HG03354 (cell line): ENCODE results near the gene SMPD3.

Experiments
- ATAC-seq: cut with Tn5 transposase; IDR thresholded peaks from one replicate; pipeline ENCODE4 v1.9.1; 2021; ENCODE audit warnings: mild to moderate bottlenecking; ENCODE audit not compliant: unreplicated experiment, poor library complexity, severe bottlenecking

Gene SMPD3

DNA sequence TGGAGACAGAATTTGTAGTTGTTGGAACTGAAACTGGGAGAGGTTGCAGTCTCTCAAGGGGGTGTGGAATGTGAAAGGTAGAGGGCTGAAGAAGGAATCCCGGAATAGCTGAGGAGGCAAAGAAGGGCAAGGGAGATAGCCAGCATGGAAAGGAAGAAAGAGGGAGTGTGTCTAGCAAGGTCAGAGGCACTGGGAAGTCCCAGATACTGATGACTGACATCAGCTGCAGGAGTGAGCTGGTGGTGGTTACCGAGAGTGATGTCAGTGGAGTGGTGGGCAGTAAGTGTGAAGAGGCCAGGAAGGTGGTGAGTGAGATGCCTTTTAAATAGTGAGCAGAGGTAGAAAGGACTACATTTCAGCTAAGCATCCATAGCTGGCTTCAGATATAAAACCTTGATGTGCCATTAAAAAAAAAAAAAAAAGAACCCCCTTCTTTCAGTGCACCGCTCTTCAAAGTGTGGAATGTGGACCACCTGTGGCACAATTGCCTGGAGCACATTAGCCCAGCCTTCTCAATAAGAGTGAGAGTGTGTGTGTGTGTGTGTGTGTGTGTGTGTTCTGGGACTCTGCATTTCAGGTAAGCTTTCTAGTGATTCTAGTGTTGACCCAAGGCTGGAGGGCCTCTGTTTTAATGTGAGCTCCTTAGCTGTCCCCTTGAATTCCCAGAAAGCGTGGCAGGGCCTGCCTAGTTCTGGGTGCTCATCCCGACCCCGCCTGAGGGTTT, 129.0 kb downstream of the SMPD3 start:
- ATAC-seq, result no peak

DNA sequence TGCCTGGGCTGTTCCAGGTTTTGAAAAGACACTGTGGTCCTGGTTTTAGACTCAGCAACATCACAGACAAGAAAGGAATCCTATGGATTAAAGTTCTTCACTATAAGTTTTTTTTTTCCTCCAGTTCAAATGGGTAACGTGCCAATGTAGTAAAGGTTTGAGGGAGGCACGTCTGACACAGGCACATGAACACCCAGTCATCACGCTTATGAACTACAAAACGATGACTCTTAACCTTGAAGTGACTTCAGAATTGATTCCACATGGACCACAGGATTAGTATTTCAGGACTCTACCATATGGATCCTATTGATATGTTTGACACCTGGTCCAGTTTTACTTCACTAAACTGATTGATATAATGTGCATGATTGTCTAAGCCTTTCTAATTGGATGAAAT, 135.2 kb downstream of the SMPD3 start:
- ATAC-seq, result no peak

DNA sequence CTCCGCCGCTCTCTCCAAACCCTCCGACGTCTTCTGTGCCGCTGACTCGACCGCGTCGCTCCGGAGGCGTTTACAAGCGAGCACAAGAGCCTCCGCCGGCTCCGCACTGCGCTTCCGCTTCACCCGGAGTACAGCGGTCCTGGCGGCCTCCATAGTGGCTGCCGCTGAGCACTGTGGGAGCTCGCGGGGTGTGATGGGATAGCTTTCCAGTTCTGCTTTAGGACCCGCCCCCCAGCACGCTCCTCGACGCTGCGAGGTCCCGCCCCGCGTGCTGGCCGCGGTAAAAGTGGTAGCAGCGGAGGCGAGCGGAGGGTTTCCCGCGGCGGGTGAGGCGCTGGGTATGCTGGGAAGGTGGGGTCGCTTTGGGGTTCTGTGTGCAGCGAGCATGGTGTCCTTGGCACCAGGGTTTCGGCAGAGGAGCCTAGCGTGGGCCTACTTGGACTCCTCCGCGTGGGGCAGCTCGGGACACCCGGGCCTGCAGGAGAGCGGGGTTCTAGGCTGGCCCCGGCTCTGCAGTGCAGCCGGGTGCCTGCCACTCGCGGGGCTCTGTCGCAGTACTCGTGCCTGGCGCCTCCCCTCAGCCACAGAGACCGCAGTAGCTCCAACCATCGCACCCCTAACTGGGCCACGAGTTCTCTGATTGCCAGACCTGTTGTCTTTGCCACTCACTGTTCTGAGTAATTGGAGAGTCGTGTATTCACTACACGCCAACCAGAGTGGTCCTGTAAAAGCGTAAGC, 137.4 kb downstream of the SMPD3 start, which contains the start of the genes PRMT7 and SLC7A6OS:
Gene PRMT7, plus strand, starts transcription at position 246 of the 738 bp plus-strand sequence. CDS start 4,961 bp downstream, outside the sequence.
Gene SLC7A6OS, minus strand, starts transcription at position 173 of the 738 bp plus-strand sequence. Its CDS starts 20 bp downstream, at position 153.
- peak; percentile 98 for ATAC-seq

DNA sequence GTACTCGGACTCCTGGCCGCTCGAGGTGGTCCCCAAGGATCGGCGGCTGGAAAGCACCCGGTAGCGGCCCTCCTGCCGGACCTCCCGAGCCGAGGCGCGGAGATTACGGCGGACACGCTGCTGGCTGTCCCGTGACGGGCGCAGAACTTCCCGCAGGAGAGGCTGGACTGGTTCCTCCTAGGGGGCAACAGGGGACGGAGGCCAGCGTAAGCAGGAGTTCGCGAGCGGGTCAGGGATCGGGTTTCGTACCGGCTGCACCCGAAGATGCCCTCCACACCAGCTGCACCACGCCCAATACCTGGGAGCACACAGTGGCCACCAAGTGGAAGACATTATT, 137.9 kb downstream of the SMPD3 start:
- no peak for ATAC-seq

DNA sequence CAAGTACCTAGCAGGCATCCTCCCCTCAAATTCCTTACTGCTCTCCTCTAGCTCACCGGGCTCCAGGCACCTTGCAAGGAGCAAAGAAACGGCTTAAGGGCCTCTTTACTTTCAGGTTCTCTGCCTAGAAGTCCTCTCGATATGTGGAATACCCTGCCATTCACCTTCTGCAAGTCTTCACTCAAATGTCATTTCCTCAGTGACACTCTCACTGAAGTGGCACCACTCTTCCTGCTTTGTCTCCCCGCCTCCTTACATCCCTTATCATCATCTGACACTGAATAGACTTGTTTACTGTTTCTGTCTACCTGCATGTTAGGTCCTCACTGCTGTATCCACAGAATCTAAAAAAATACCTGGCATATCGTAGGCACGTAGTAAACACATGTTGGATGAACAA, 138.5 kb downstream of the SMPD3 start:
- ATAC-seq, result no peak
